ENCODE measurements around the gene PAXX.

- TF ChIP-seq CTCF (IDR thresholded peaks at IDR 0.05; ENCODE audit: poor library complexity, severe bottlenecking) (no peak), TAF1 (IDR thresholded peaks at IDR 0.05; ENCODE audit: low read depth) (no peak), POLR2AphosphoS5 (IDR thresholded peaks at IDR 0.05) (no peak), EZH2 (IDR thresholded peaks at IDR 0.05; ENCODE audit: borderline replicate concordance, insufficient read depth, low read length, poor library complexity, severe bottlenecking) (no peak), SMC3 (conservative IDR thresholded peaks at IDR 0.05; ENCODE audit: poor library complexity) (no peak), REST (IDR thresholded peaks at IDR 0.05; ENCODE audit: borderline replicate concordance) (no peak), RAD21 (conservative IDR thresholded peaks at IDR 0.05) (no peak)
Observed at GRCh38 chr9:136980669-136981478, 11.3 kb upstream of the PAXX start.

Measured in neural cell (in vitro differentiated cells).